Measurements from ENCODE around the gene RTKN.

RTKN gene

GRCh38 chr2:74375838-74376237 is 65.9 kb downstream of the RTKN start:
- DNase-seq, result no peak
